Mucosa of descending colon (tissue), 3 donors: Measurements from ENCODE around the gene SNRNP40. TPM values are rescaled to one million over a fixed set of nuclear protein-coding genes. Genes with fewer than 3 reads are reported as not detected.

Experiments used
- ATAC-seq: fragments of 200-7000 bp; cut with Tn5 transposase; one replicate; pipeline ENCODE4 v1.9.1; 2020; ENCODE audit warnings: mild to moderate bottlenecking, moderate library complexity
- DNase-seq, 3 donors: peaks; one replicate each; pipeline ENCODE4 v3.0.0-alpha.2; 2020
- H3K36me3 ChIP-seq: fragments of 200-600 bp; one replicate; pipeline ENCODE4 v1.8.0; 2021; ENCODE audit warnings: low read depth, mild to moderate bottlenecking
- H3K4me1 ChIP-seq: fragments of 200-600 bp; one replicate; pipeline ENCODE4 v1.8.0; 2021; ENCODE audit warnings: low read depth, mild to moderate bottlenecking
- H3K4me3 ChIP-seq: fragments of 200-600 bp; one replicate; pipeline ENCODE4 v1.8.0; 2021; ENCODE audit warnings: mild to moderate bottlenecking
- H3K9me3 ChIP-seq: fragments of 200-600 bp; one replicate; pipeline ENCODE4 v1.8.0; 2021; ENCODE audit warnings: mild to moderate bottlenecking
- CTCF ChIP-seq: fragments of 200-600 bp; IDR thresholded peaks from one replicate; pipeline ENCODE4 v1.8.0; 2022; ENCODE audit warnings: antibody characterized with exemption, mild to moderate bottlenecking
- intact Hi-C, 2 donors: fragments of 100-400 bp; cut with DNase I in 1 of 2; cut with micrococcal nuclease in 1 of 2; formaldehyde crosslinking; loops; one replicate each; pipeline versions ENCODE4 v1.11.0 to v1.11.1; 2022; cut with DNase I, micrococcal nuclease
- long read RNA-seq, 2 donors: library from polyadenylated mRNA; unstranded; transcript quantifications; one replicate each; pipeline ENCODE4 v2.0.0, GENCODE V29; 2019 to 2021
- total RNA-seq, 3 donors: library from RNA; stranded (reverse); fragmentation: NEBNext Ultra II Directional in 2 of 3; extraction: Animal tissue kit (Norgen Biotek cat#: 25700) in 2 of 3; gene quantifications; one replicate each; pipeline versions ENCODE4 v1.2.1 to v1.2.4, GENCODE V29; 2021 to 2023
- donor health status: DM: no; HTN: no; CAD: no; lungs with moderate emphysema.
- donor health status: DM: no; HTN: no; CAD: no.
- donor health status: DM: no; HTN: yes; CAD: no.

The SNRNP40 gene
- total RNA-seq, result 10 to 100 TPM; 22.9 to 33.4 (median 29.5) TPM
- long read RNA-seq, donor 1, transcript SNRNP40-201 (10 exons, 1,597 nt), result major isoform, 25 of 27 reads
- long read RNA-seq, donor 1, partial matches to known transcripts, result 0 of 27 reads
- long read RNA-seq, donor 1, other reads (novel, unspliced or antisense), result 1 of 27 reads
- long read RNA-seq, donor 2, transcript SNRNP40-201 (10 exons, 1,597 nt), result major isoform, 38 of 39 reads
- long read RNA-seq, donor 2, partial matches to known transcripts, result 0 of 39 reads
- long read RNA-seq, donor 2, other reads (novel, unspliced or antisense), result 1 of 39 reads

- peak within 1 kb of the TSS; percentile 92 for H3K4me3 ChIP-seq
- no peaks in the 10 kb centered on the region for H3K9me3 ChIP-seq
- no peak for TF ChIP-seq CTCF
- peak; percentile 98 for ATAC-seq
- peaks cover 17% of the 10 kb centered on the region for H3K4me1 ChIP-seq
- peak; percentile 92 to 96 (median 95) for DNase-seq
- H3K36me3 ChIP-seq, result no peaks in the 10 kb centered on the region
- intact Hi-C loops, result no loop called here
Measured at GRCh38 chr1:31296486-31297276, at the start of gene SNRNP40, which contains the start of gene ZCCHC17. Gene SNRNP40, minus strand, starts transcription at chr1:31296788. Its CDS starts 37 bp downstream, at chr1:31296751. Gene ZCCHC17, plus strand, starts transcription at chr1:31297032. Its CDS starts 13,067 bp downstream, at chr1:31310099.

- no peaks in the 10 kb centered on the region for H3K36me3 ChIP-seq
Measured at GRCh38 chr1:31345635-31346034, 49.0 kb upstream of the SNRNP40 start.

GRCh38 chr1:31344503-31344902 lies 47.9 kb upstream of the SNRNP40 start:
- H3K4me3 ChIP-seq, result no peak overlapping the region
- intact Hi-C loops, result no loop called here
- H3K36me3 ChIP-seq, result no peaks in the 10 kb centered on the region
- no peak for TF ChIP-seq CTCF
- H3K9me3 ChIP-seq, result no peaks in the 10 kb centered on the region
- ATAC-seq (no peak), DNase-seq (no peak)
- no peaks in the 10 kb centered on the region for H3K4me1 ChIP-seq

More at GRCh38 chr1:31345635-31346034, 49.0 kb upstream of the SNRNP40 start:
- intact Hi-C loops, result no loop called here
- Histone ChIP-seq H3K9me3 (no peaks in the 10 kb centered on the region), H3K4me3 (no peak overlapping the region), H3K4me1 (no peaks in the 10 kb centered on the region)
- TF ChIP-seq CTCF, result no peak
- DNase-seq (no peak), ATAC-seq (no peak)

- intact Hi-C loops, result loop anchor here in 1 of 2 donors (10.0 kb wide), 1 partner anchor 152 kb away; no protein-coding TSS in a partner anchor
- DNase-seq (no peak), ATAC-seq (no peak)
- H3K36me3 ChIP-seq, result no peaks in the 10 kb centered on the region
- no peaks in the 10 kb centered on the region for H3K4me1 ChIP-seq
- no peak for TF ChIP-seq CTCF
- no peak overlapping the region for H3K4me3 ChIP-seq
- H3K9me3 ChIP-seq, result no peaks in the 10 kb centered on the region
Measured at GRCh38 chr1:31336687-31337467, 40.3 kb upstream of the SNRNP40 start.

- H3K4me1 ChIP-seq, result no peaks in the 10 kb centered on the region
- no peaks in the 10 kb centered on the region for H3K9me3 ChIP-seq
- DNase-seq (peak in 1 of 3 donors; percentile 35), ATAC-seq (peak; percentile 34)
- no peak for TF ChIP-seq CTCF
- no peak overlapping the region for H3K4me3 ChIP-seq
- intact Hi-C loops, result loop anchor here in 1 of 2 donors (10.0 kb wide), 1 partner anchor 150 kb away; no protein-coding TSS in a partner anchor
- H3K36me3 ChIP-seq, result no peaks in the 10 kb centered on the region
Measured at GRCh38 chr1:31335007-31335406, 38.4 kb upstream of the SNRNP40 start.
